ENCODE results near the gene ZNG1F. TPM values are rescaled to one million over a fixed set of nuclear protein-coding genes. Genes with fewer than 3 reads are reported as not detected.
"Not testable (repeated sequence)": the region's sequence is repeated elsewhere in the genome, so short reads cannot be mapped to it uniquely, and the experiment has no call there.

ZNG1F gene
- total RNA-seq, 2 experiments from 2014 or later = 10.5 to 28.6 TPM

DNA sequence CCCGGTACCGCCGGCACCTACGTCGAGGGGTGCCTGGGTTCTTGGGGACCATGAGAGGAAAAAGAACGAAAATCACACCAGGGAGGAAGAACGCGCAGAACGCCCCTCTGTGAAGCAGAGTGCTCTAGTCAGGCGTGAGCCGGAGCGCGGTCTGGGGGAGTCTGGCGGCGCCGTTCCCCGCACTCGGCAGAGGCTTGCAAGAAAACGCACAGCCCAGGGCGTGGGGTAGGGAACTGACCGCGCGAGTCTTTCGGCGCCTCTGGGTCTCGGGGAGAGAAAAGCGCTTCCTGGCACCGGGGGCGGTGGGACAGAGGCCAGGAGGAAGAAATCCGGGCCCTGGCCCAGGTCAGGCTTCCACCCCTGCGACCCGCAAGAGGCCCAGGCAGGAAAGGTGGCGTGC, 65.3 kb downstream of the ZNG1F start:
- H3K79me2 ChIP-seq (ENCODE audit: insufficient read depth, low read depth, low read length); H3K27ac ChIP-seq (ENCODE audit: low read depth, low read length, poor library complexity, severe bottlenecking); H3K9me3 ChIP-seq (ENCODE audit: low read length); H3K9me2 ChIP-seq (ENCODE audit: insufficient read depth, low read length); H4K20me1 ChIP-seq (ENCODE audit: insufficient read depth, low read length); BruUV-seq (replicated peaks); H2AFZ ChIP-seq (ENCODE audit: low read length); DNase-seq (ENCODE audit: low spot score); H3K36me3 ChIP-seq (ENCODE audit: insufficient read depth, low read length); H3K4me3 ChIP-seq (ENCODE audit: low read depth, low read length, poor library complexity, severe bottlenecking); CTCF ChIA-PET (ENCODE audit: unreplicated experiment); H3K4me1 ChIP-seq (ENCODE audit: insufficient read depth, low read length, poor library complexity, severe bottlenecking); POLR2A ChIA-PET; intact Hi-C loops (cut with micrococcal nuclease; ENCODE audit: unreplicated experiment); H3K4me2 ChIP-seq (ENCODE audit: low read length): not testable (repeated sequence)

DNA sequence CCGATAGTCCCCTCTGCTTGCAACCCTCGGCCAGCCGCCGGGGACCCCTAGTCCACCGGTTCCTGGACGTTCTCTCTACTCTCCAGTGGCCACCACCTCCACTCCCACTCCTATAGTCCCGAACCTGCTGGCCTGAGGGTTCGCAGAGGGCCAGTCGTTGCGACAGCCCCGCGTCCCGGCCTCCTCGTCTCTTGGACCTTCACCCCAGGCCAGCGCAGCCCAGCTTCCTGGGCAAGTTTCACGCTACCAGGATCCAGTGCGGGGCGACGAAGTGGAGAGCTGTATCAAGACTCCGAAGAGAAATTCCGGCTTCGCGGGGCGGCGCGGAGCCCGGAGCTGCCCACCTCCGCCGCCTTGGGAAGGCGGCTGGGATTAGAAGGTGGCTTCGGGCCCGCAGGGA, 65.7 kb downstream of the ZNG1F start:
- H3K36me3 ChIP-seq (ENCODE audit: insufficient read depth, low read length); H3K4me1 ChIP-seq (ENCODE audit: insufficient read depth, low read length, poor library complexity, severe bottlenecking); H3K9me2 ChIP-seq (ENCODE audit: insufficient read depth, low read length); H2AFZ ChIP-seq (ENCODE audit: low read length); intact Hi-C loops (cut with micrococcal nuclease; ENCODE audit: unreplicated experiment); H3K4me2 ChIP-seq (ENCODE audit: low read length); POLR2A ChIA-PET; DNase-seq (ENCODE audit: low spot score); H4K20me1 ChIP-seq (ENCODE audit: insufficient read depth, low read length); H3K9me3 ChIP-seq (ENCODE audit: low read length); CTCF ChIA-PET (ENCODE audit: unreplicated experiment); H3K4me3 ChIP-seq (ENCODE audit: low read depth, low read length, poor library complexity, severe bottlenecking); H3K79me2 ChIP-seq (ENCODE audit: insufficient read depth, low read depth, low read length); H3K27ac ChIP-seq (ENCODE audit: low read depth, low read length, poor library complexity, severe bottlenecking); BruUV-seq (replicated peaks): not testable (repeated sequence)

DNA sequence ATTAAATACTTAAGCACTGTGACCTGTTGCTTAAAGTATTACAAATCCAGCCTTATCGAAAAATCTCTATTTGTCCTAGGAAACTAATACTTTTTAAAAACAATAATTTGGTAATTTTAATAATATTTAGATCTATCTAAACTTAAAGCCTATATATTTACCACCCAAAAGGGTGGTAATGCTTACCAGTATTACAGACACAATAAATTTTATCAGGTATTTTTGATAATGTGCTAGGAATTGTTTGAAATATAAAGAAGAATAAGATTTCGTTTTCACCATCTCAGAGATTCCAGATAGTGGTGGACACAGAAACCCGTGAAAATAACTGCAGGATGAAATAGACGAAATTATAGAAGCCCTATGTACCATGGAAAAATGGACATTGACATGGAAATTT, 68.4 kb downstream of the ZNG1F start:
- H3K79me2 ChIP-seq (ENCODE audit: insufficient read depth, low read depth, low read length); H3K36me3 ChIP-seq (ENCODE audit: insufficient read depth, low read length); DNase-seq (ENCODE audit: low spot score); H3K4me3 ChIP-seq (ENCODE audit: low read depth, low read length, poor library complexity, severe bottlenecking); H3K9me3 ChIP-seq (ENCODE audit: low read length); CTCF ChIA-PET (ENCODE audit: unreplicated experiment); POLR2A ChIA-PET; H3K9me2 ChIP-seq (ENCODE audit: insufficient read depth, low read length); H3K4me1 ChIP-seq (ENCODE audit: insufficient read depth, low read length, poor library complexity, severe bottlenecking); H4K20me1 ChIP-seq (ENCODE audit: insufficient read depth, low read length); intact Hi-C loops (cut with micrococcal nuclease; ENCODE audit: unreplicated experiment); H3K27ac ChIP-seq (ENCODE audit: low read depth, low read length, poor library complexity, severe bottlenecking); H3K4me2 ChIP-seq (ENCODE audit: low read length); H2AFZ ChIP-seq (ENCODE audit: low read length); BruUV-seq (replicated peaks): not testable (repeated sequence)

DNA sequence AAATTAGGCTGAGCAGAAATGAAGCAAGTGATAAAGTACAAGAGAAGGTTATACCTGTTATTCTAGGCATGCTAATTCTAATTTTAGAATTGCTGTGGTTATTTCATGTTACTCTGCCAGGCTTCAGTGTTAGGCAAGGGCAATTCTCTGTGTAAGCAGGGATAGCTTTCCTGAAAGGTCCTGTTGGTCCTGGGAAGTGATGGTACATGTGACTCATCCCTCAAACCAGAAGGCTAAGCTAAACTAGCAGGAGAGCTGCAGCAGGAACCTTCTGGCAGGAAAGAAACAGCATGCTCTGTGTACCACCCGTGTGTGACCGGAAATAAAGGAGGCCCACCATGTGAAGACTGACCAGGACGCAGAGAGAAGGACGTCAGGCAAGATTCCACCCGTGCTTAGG, 69.4 kb downstream of the ZNG1F start:
- CTCF ChIA-PET (ENCODE audit: unreplicated experiment); H3K9me3 ChIP-seq (ENCODE audit: low read length); intact Hi-C loops (cut with micrococcal nuclease; ENCODE audit: unreplicated experiment); BruUV-seq (replicated peaks); H3K4me3 ChIP-seq (ENCODE audit: low read depth, low read length, poor library complexity, severe bottlenecking); H3K9me2 ChIP-seq (ENCODE audit: insufficient read depth, low read length); DNase-seq (ENCODE audit: low spot score); H3K27ac ChIP-seq (ENCODE audit: low read depth, low read length, poor library complexity, severe bottlenecking); H3K36me3 ChIP-seq (ENCODE audit: insufficient read depth, low read length); H4K20me1 ChIP-seq (ENCODE audit: insufficient read depth, low read length); POLR2A ChIA-PET; H3K79me2 ChIP-seq (ENCODE audit: insufficient read depth, low read depth, low read length); H2AFZ ChIP-seq (ENCODE audit: low read length); H3K4me1 ChIP-seq (ENCODE audit: insufficient read depth, low read length, poor library complexity, severe bottlenecking); H3K4me2 ChIP-seq (ENCODE audit: low read length): not testable (repeated sequence)

DNA sequence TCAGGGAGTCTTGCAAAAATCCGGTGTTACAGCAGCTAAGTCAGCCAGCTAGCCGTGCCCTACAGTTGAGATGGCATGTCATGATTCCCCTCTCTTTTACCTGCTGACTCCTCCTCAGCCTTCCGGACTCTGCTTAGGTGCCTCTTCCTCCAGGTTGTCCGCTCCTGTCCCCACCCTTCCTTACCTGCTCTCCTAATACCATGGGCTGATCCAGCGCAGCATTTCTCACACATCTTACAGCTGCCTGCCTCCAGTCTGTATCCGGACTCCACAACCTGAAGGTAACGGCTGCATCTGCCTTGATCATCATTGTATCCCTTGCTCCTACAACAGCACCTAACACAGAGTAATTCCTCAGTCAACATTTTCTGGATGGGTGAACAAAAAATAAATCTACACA, 69.8 kb downstream of the ZNG1F start:
- POLR2A ChIA-PET; H3K4me1 ChIP-seq (ENCODE audit: insufficient read depth, low read length, poor library complexity, severe bottlenecking); CTCF ChIA-PET (ENCODE audit: unreplicated experiment); H3K4me3 ChIP-seq (ENCODE audit: low read depth, low read length, poor library complexity, severe bottlenecking); H3K27ac ChIP-seq (ENCODE audit: low read depth, low read length, poor library complexity, severe bottlenecking); DNase-seq (ENCODE audit: low spot score); H3K36me3 ChIP-seq (ENCODE audit: insufficient read depth, low read length); intact Hi-C loops (cut with micrococcal nuclease; ENCODE audit: unreplicated experiment); H3K9me3 ChIP-seq (ENCODE audit: low read length); H2AFZ ChIP-seq (ENCODE audit: low read length); BruUV-seq (replicated peaks); H3K9me2 ChIP-seq (ENCODE audit: insufficient read depth, low read length); H4K20me1 ChIP-seq (ENCODE audit: insufficient read depth, low read length); H3K4me2 ChIP-seq (ENCODE audit: low read length); H3K79me2 ChIP-seq (ENCODE audit: insufficient read depth, low read depth, low read length): not testable (repeated sequence)

DNA sequence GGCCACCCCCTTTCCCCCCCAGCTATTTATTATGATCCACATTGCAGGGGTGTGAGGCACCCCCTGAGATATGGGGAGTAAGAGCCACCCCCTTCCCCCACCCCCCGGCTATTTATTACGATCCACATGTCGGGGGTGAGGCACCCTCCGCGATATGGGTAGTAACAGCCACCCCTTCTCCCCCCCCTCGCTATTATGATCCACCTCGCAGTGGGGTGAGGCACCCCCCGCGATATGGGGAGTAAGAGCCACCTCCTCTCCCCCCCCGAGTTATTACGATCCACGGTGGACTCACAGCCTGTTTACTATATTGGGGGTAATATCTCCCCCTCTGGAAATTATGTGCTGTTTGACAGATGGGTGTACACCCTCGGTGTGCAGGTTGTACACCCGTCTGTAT, 75.8 kb downstream of the ZNG1F start:
- H3K9me2 ChIP-seq (ENCODE audit: insufficient read depth, low read length); DNase-seq (ENCODE audit: low spot score); H4K20me1 ChIP-seq (ENCODE audit: insufficient read depth, low read length); H3K9me3 ChIP-seq (ENCODE audit: low read length); H3K4me3 ChIP-seq (ENCODE audit: low read depth, low read length, poor library complexity, severe bottlenecking); H3K79me2 ChIP-seq (ENCODE audit: insufficient read depth, low read depth, low read length); H3K4me1 ChIP-seq (ENCODE audit: insufficient read depth, low read length, poor library complexity, severe bottlenecking); BruUV-seq (replicated peaks); H3K36me3 ChIP-seq (ENCODE audit: insufficient read depth, low read length); POLR2A ChIA-PET; H2AFZ ChIP-seq (ENCODE audit: low read length); H3K4me2 ChIP-seq (ENCODE audit: low read length); H3K27ac ChIP-seq (ENCODE audit: low read depth, low read length, poor library complexity, severe bottlenecking); CTCF ChIA-PET (ENCODE audit: unreplicated experiment); intact Hi-C loops (cut with micrococcal nuclease; ENCODE audit: unreplicated experiment): not testable (repeated sequence)

DNA sequence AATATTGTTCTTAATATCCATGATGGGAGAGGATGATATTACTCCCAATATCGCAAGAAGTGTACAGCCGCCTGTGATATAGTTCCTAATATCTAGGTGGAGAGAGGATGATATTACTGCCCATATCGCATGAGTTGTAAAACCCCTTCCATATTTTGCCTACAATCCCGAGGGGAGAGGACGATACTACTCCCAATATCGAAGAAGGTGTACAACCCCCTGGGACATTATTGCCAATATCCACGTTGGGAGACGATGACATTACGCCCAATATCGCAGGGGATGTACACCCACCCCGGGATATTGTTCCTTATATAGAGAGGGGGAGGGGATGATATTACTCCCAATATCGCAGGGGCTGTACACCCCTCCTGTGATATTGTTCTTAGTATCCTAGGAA, 77.7 kb downstream of the ZNG1F start:
- H3K9me3 ChIP-seq (ENCODE audit: low read length); H3K4me1 ChIP-seq (ENCODE audit: insufficient read depth, low read length, poor library complexity, severe bottlenecking); H3K79me2 ChIP-seq (ENCODE audit: insufficient read depth, low read depth, low read length); H3K27ac ChIP-seq (ENCODE audit: low read depth, low read length, poor library complexity, severe bottlenecking); intact Hi-C loops (cut with micrococcal nuclease; ENCODE audit: unreplicated experiment); H3K36me3 ChIP-seq (ENCODE audit: insufficient read depth, low read length); H4K20me1 ChIP-seq (ENCODE audit: insufficient read depth, low read length); H3K9me2 ChIP-seq (ENCODE audit: insufficient read depth, low read length); BruUV-seq (replicated peaks); CTCF ChIA-PET (ENCODE audit: unreplicated experiment); DNase-seq (ENCODE audit: low spot score); H3K4me3 ChIP-seq (ENCODE audit: low read depth, low read length, poor library complexity, severe bottlenecking); POLR2A ChIA-PET; H2AFZ ChIP-seq (ENCODE audit: low read length); H3K4me2 ChIP-seq (ENCODE audit: low read length): not testable (repeated sequence)

Data from OCI-LY7 (cell line).